T-cell (primary cell): Measurements from ENCODE around the gene TCEA2. TPM values are rescaled to one million over a fixed set of nuclear protein-coding genes. Genes with fewer than 3 reads are reported as not detected.
A peak's percentile ranks its signal among the peaks of the same experiment; 100 is the strongest.

ENCODE experiments used
- ATAC-seq, 4 experiments: fragments of 200-7000 bp in 3 of 4; fragments of 150-1000 bp in 1 of 4; cut with Tn5 transposase; replicated peaks in 1 of 4; 1 replicate in 3 of 4; 2 replicates in 1 of 4; pipeline ENCODE4 v1.10.0; 2021; ENCODE audit warnings: moderate library complexity in 3 of 4, mild to moderate bottlenecking in 2 of 4, moderate number of reproducible peaks in 1 of 4
- CTCF ChIA-PET, 2 donors: fragments of 300-600 bp; sonication (Branson Sonifier 250); formaldehyde crosslinking; loops; one replicate each; lab custom pipeline; 2022; ENCODE audit warnings: antibody characterized with exemption in 2 of 2; lab: Charles Lee
- POLR2A ChIA-PET, 2 donors: fragments of 300-600 bp; sonication (Branson Sonifier 250); formaldehyde crosslinking; loops; one replicate each; lab custom pipeline; 2022; ENCODE audit warnings: antibody characterized with exemption in 2 of 2; lab: Charles Lee
- DNase-seq, 35 experiments: peaks; one replicate each; pipeline versions ENCODE4 v3.0.0 to v3.0.0-alpha.2; 2013 to 2023
- H3K27ac ChIP-seq: one replicate; pipeline ENCODE4 v1.5.1; 2013; ENCODE audit warnings: low read length
- H3K27me3 ChIP-seq, 2 experiments: replicated peaks in 1 of 2; 1 replicate in 1 of 2; 2 replicates in 1 of 2; pipeline versions ENCODE4 v1.6.1 to v1.7.0; 2013; ENCODE audit warnings: low read length in 1 of 2, mixed read lengths in 1 of 2; ENCODE audit not compliant: control insufficient read depth in 2 of 2, insufficient read depth in 2 of 2; ENCODE audit errors: extremely low read depth in 1 of 2
- H3K36me3 ChIP-seq, 2 donors: 1 replicate in 1 of 2; 2 replicates in 1 of 2; pipeline versions ENCODE4 v1.6.1 to v1.7.0; 2013; ENCODE audit warnings: low read length in 1 of 2; ENCODE audit not compliant: control insufficient read depth in 2 of 2, insufficient read depth in 1 of 2; ENCODE audit errors: extremely low read depth in 1 of 2
- H3K4me1 ChIP-seq, 2 experiments: 1 replicate in 1 of 2; 2 replicates in 1 of 2; pipeline versions ENCODE4 v1.6.1 to v1.7.0; 2013; ENCODE audit warnings: low read length in 2 of 2, mixed read lengths in 1 of 2; ENCODE audit not compliant: insufficient read depth in 2 of 2, control insufficient read depth in 1 of 2; ENCODE audit errors: extremely low read depth in 1 of 2
- H3K4me3 ChIP-seq, 2 donors: 1 replicate in 1 of 2; 2 replicates in 1 of 2; pipeline versions ENCODE4 v1.5.1 to v1.7.0; 2013; ENCODE audit warnings: mild to moderate bottlenecking in 2 of 2, low read length in 1 of 2, moderate library complexity in 1 of 2; ENCODE audit not compliant: control insufficient read depth in 1 of 2; ENCODE audit errors: extremely low read depth in 1 of 2
- H3K9me3 ChIP-seq: 2 replicates; pipeline ENCODE4 v1.7.0; 2013
- H3K27ac Mint-ChIP-seq, 2 donors: one replicate each; pipeline ENCODE4 v1.8.0; 2020 to 2021; ENCODE audit warnings: mild to moderate bottlenecking in 2 of 2, mixed read lengths in 2 of 2
- H3K27me3 Mint-ChIP-seq, 2 donors: one replicate each; pipeline ENCODE4 v1.8.0; 2021 to 2022; ENCODE audit warnings: mixed read lengths in 2 of 2
- H3K36me3 Mint-ChIP-seq: one replicate; pipeline ENCODE4 v1.8.0; 2021; ENCODE audit warnings: mixed read lengths
- H3K4me1 Mint-ChIP-seq, 3 donors: one replicate each; pipeline ENCODE4 v1.8.0; 2020 to 2022; ENCODE audit warnings: mixed read lengths in 3 of 3, mild to moderate bottlenecking in 1 of 3
- H3K4me3 Mint-ChIP-seq, 3 donors: one replicate each; pipeline ENCODE4 v1.8.0; 2020 to 2022; ENCODE audit warnings: mild to moderate bottlenecking in 3 of 3, mixed read lengths in 3 of 3, moderate library complexity in 3 of 3
- H3K9me3 Mint-ChIP-seq, 3 donors: one replicate each; pipeline ENCODE4 v1.8.0; 2020 to 2022; ENCODE audit warnings: mixed read lengths in 3 of 3
- WGBS: methylation state at CpG from one replicate; pipeline ENCODE4 v1.1.5; 2013; ENCODE audit warnings: missing lambda C conversion rate; ENCODE audit not compliant: insufficient coverage; 5-methylcytosine and 5-hydroxymethylcytosine counted together
- total RNA-seq, 35 experiments: library from RNA in 6 of 35; stranded (reverse) in 6 of 35; fragments of 120-200 nt in 1 of 35; gene quantifications; one replicate each; pipeline versions ENCODE4 v1.2.1 to v1.2.4 and lab custom pipeline; 2013 to 2026

The TCEA2 gene
- total RNA-seq, 5 donors from 2014 or later (not counting 1 experiment from before 2014, with no cell fraction given), result 25.8 to 49.7 (median 40.1) TPM

DNA sequence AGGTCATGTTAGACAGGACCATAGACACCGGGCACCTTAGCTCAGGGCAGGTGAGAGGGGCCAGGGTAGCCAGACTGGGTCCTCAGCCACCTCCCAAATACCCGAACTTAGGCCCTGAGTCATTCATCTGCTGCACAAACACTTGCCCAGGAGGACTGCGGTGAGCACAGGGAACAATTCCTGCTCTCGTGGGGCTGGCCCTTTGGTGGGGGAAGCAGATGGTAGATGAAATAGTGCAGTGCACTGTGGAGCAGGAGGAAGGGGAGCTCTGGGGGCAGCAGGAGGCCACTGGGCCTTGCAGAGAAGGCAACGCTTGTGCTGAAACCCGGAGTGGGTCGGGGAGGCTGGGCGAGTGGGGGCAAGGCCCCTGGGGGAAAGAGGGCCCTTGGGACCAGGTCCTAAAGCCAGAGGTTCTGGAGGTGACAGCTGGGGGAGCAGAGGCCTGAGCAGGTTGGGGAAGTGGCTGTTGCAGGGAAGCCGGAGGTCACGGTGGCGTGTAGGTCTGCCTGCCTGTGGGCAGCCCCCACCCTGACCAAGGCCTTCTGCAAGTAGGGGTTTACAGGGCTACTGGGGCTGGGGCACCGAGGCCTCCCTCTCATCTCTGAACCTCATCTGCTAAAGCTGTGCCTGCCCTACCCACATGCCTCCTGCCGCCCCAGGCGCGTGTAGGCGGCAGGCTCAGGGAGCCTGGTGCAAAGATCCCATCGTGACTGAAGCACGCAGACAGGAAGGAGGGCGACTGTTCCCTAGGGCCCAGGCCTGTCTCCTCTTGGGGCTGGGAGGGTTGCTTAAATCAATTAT, 49.0 kb downstream of the TCEA2 start:
- POLR2A ChIA-PET, result no interaction called here
- Histone ChIP-seq H3K4me3 (no peak overlapping the region), H3K27me3 (peaks cover 0 to 13% of the 10 kb centered on the region in 2 experiments), H3K9me3 (no peaks in the 10 kb centered on the region), H3K36me3 (no peaks in the 10 kb centered on the region), H3K4me1 (peaks cover 0 to 8% of the 10 kb centered on the region in 2 experiments), H3K27ac (no peak overlapping the region)
- H3K27ac Mint-ChIP-seq, result no peak overlapping the region
- ATAC-seq, result no peak
- no peaks in the 10 kb centered on the region for H3K36me3 Mint-ChIP-seq
- CTCF ChIA-PET, result no interaction called here
- 54% methylated on average over 12 of the region's 19 CpGs for WGBS
- peak in 1 of 35 experiments; percentile 20 for DNase-seq
- peaks cover 6 to 10% (median 6%) of the 10 kb centered on the region in 3 donors for H3K4me1 Mint-ChIP-seq
- peaks cover 0 to 1% of the 10 kb centered on the region in 2 donors for H3K27me3 Mint-ChIP-seq
- H3K4me3 Mint-ChIP-seq, result no peak overlapping the region
- no peaks in the 10 kb centered on the region for H3K9me3 Mint-ChIP-seq

DNA sequence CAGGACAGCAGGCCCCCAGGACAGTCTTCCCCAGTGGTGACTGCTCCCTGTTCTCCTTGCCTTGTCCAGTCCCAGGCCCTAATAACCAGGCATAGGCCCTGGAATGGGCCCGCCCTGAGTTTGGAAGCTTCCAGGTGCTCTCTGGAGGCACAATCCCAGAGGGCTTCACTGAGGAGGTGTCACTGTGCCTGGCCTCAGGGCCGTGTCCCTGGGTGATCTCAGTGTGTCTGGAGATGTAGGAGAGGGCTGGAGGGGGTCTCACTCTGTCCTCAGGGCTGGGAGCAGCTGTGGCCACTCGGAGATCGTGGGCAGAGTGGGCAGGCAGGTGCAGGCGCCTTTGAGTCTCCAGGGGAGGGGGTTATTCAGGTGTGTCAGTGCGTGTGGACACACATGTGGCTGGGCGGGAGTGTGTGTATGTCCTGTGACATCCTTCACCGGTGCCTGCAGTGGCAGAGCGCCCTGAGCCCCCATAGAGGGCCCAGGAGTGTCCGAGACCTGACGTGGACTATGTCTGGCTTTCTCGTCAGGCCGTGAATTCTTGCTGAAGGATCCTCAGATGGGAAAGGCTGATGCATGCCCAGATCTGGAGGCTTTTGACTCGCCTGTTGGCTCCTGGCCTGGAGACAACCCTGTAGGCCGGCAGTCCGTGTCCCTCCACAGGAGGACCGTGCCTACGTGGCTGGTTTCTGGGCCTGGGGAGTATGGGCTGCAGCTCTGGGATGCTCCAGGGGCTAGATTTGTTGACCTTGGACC, 49.9 kb downstream of the TCEA2 start:
- Mint-ChIP-seq H3K9me3 (no peaks in the 10 kb centered on the region), H3K4me1 (peaks cover 0 to 5% (median 5%) of the 10 kb centered on the region in 3 donors), H3K27ac (no peak overlapping the region), H3K4me3 (no peak overlapping the region), H3K36me3 (no peaks in the 10 kb centered on the region), H3K27me3 (peaks cover 0 to 1% of the 10 kb centered on the region in 2 donors)
- H3K4me1 ChIP-seq, result peaks cover 0 to under 1% of the 10 kb centered on the region in 2 experiments
- ChIA-PET POLR2A (no interaction called here), CTCF (no interaction called here)
- peaks cover 0 to 5% of the 10 kb centered on the region in 2 experiments for H3K27me3 ChIP-seq
- no peaks in the 10 kb centered on the region for H3K9me3 ChIP-seq
- H3K4me3 ChIP-seq, result no peak overlapping the region
- 87% methylated on average over 18 of the region's 18 CpGs for WGBS
- ATAC-seq (no peak), DNase-seq (peak in 1 of 35 experiments; percentile 8)
- no peaks in the 10 kb centered on the region for H3K36me3 ChIP-seq
- H3K27ac ChIP-seq, result no peak overlapping the region

DNA sequence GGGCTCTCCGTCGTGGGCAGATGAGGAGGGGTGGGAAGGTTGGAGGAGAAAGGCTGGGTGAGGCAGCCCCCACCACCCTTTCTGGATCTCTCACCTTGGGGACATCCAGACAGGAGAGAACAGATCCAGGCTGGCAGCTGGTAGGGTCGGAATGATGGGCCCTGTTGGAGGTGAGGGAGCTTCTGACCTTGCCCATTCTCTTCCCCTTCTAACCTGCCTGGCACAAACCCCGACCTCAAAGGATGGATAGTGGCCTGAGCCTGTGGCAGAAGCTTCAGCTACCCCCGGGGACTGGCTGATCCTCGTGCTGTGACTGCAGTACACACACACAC, 50.4 kb downstream of the TCEA2 start:
- no peaks in the 10 kb centered on the region for H3K9me3 ChIP-seq
- DNase-seq, result peak in 1 of 35 experiments; percentile 9
- Mint-ChIP-seq H3K36me3 (no peaks in the 10 kb centered on the region), H3K4me1 (no peaks in the 10 kb centered on the region), H3K27ac (no peak overlapping the region), H3K27me3 (peaks cover 0 to 1% of the 10 kb centered on the region in 2 donors), H3K9me3 (no peaks in the 10 kb centered on the region), H3K4me3 (no peak overlapping the region)
- no peak overlapping the region for H3K4me3 ChIP-seq
- 85% methylated on average over 3 of the region's 6 CpGs for WGBS
- no peaks in the 10 kb centered on the region for H3K36me3 ChIP-seq
- H3K27me3 ChIP-seq, result peaks cover 0 to 5% of the 10 kb centered on the region in 2 experiments
- ATAC-seq, result no peak
- ChIA-PET POLR2A (no interaction called here), CTCF (no interaction called here)
- no peaks in the 10 kb centered on the region for H3K4me1 ChIP-seq
- H3K27ac ChIP-seq, result no peak overlapping the region

DNA sequence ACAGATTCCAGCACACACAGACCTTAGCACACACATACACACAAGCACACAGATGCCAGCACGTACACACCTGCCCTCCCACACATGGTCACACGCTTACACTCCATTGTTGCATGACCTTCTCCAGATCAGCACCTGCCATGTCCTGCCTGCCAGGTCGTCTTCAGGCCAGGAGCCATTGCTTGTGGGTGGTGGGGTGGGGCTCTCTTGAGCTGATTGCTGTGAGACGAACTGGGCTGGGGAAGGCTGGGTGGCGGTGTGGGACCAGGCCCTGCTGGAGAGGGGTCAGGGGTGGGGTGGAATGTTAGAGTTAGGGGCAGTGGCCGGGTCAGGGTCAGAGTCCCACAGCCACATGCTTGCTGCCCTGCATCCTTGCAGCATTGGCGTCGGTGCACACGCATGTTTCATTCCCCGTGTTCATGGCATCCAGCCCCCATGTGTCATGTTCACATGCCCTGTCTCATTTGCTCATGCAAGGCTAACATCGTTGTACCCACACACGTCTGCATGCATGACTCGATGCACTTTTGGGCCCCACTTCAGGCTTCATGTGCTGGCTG, 50.9 kb downstream of the TCEA2 start:
- H3K4me3 Mint-ChIP-seq, result no peak overlapping the region
- no peaks in the 10 kb centered on the region for H3K9me3 ChIP-seq
- CTCF ChIA-PET, result no interaction called here
- H3K27ac ChIP-seq, result no peak overlapping the region
- WGBS, result 80% methylated on average over 11 of the region's 13 CpGs
- no peak overlapping the region for H3K27ac Mint-ChIP-seq
- peaks cover 0 to 5% of the 10 kb centered on the region in 2 experiments for H3K27me3 ChIP-seq
- peaks cover 0 to 1% of the 10 kb centered on the region in 2 donors for H3K27me3 Mint-ChIP-seq
- no peaks in the 10 kb centered on the region for H3K36me3 Mint-ChIP-seq
- H3K4me1 ChIP-seq, result no peaks in the 10 kb centered on the region
- POLR2A ChIA-PET, result no interaction called here
- no peak for ATAC-seq
- no peaks in the 10 kb centered on the region for H3K9me3 Mint-ChIP-seq
- no peaks in the 10 kb centered on the region for H3K4me1 Mint-ChIP-seq
- no peaks in the 10 kb centered on the region for H3K36me3 ChIP-seq
- peak in 1 of 35 experiments; percentile 18 for DNase-seq
- H3K4me3 ChIP-seq, result no peak overlapping the region

DNA sequence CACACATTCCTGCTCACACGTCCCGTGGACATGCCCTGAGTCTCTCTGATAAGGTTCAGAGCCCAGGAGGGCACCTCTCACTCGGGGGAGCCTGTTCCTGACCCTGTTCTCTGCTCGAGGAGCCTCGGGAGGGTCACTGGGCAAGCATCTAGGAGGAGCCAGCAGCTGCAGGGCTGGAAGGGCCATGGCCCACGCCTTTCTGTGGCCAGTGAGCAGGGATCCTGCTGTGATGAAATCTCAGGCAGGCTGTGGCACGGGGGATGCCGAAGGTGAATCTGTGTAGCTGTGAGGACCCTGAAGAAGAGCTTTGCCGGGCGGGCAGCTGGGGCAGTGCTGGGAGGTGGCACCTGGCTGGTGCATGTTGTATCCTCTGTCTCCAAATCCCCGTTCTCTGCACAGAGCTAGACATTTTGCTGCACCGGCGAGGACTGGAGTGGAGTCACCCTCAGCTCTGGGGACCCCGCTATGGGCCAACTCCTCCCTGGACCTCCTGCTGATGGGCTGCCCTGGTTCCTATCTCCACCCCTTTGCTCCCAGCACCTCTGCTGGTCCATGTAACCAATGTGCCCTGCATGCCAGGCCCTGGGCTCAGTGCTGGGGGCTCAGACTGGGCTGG, 51.5 kb downstream of the TCEA2 start:
- ChIA-PET CTCF (no interaction called here), POLR2A (interaction anchor here in 1 of 2 donors (0.6 kb wide), 1 partner anchor 323 kb away, joined by 9 read pairs; no protein-coding TSS in a partner anchor)
- 85% methylated on average over 11 of the region's 14 CpGs for WGBS
- Histone ChIP-seq H3K27me3 (peaks cover 0 to 2% of the 10 kb centered on the region in 2 experiments), H3K4me1 (no peaks in the 10 kb centered on the region), H3K27ac (no peak overlapping the region), H3K36me3 (no peaks in the 10 kb centered on the region), H3K9me3 (no peaks in the 10 kb centered on the region), H3K4me3 (no peak overlapping the region)
- Mint-ChIP-seq H3K4me1 (peaks cover 0 to 2% (median 0%) of the 10 kb centered on the region in 3 donors), H3K27ac (no peak overlapping the region), H3K36me3 (no peaks in the 10 kb centered on the region), H3K4me3 (no peak overlapping the region), H3K9me3 (no peaks in the 10 kb centered on the region), H3K27me3 (peaks cover 0 to 1% of the 10 kb centered on the region in 2 donors)
- ATAC-seq (no peak), DNase-seq (peak in 2 of 35 experiments; percentile 11 to 13)
